ENCODE measurements around the gene RRP8. TPM values are rescaled to one million over a fixed set of nuclear protein-coding genes. Genes with fewer than 3 reads are reported as not detected.

Gene RRP8
- total RNA-seq, 1 experiment from 2014 or later: 17.8 TPM

DNA sequence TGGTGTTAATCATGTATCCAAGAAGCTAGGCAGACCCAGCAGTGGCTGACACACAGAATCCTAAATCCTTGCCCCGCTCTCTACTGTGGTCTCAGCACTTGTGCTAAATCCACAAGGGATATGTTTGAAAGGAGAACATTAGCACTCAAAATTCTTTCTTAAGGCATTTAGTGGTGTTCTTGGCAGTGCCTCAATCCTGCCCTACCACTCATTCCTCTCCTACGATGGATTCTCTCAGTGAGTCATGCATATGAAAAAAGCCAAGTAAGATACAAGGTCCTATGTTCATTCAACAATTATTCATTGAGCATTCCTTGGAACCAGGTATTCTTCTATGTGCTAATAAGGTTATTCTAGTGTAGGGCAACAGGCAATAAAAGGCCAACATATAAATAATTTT lies 31.2 kb downstream of the RRP8 start:
- no peak overlapping the region for H3K27ac ChIP-seq (ENCODE audit: low read depth, low read length)
- no peaks in the 10 kb centered on the region for H3K27me3 ChIP-seq (ENCODE audit: insufficient read depth, low read length)
- no peak overlapping the region for H3K9ac ChIP-seq (ENCODE audit: low read length)
- DNase-seq (ENCODE audit: low read depth, low spot score) (no peak), ATAC-seq (no peak)
- H4K20me1 ChIP-seq (ENCODE audit: insufficient read depth): no peaks in the 10 kb centered on the region
- intact Hi-C loops (cut with micrococcal nuclease): no loop called here
- no TSS peak for BruUV-seq (replicated peaks)
- no peak overlapping the region for H2AFZ ChIP-seq (ENCODE audit: low read depth, low read length, poor library complexity, severe bottlenecking)
- H3K4me1 ChIP-seq (ENCODE audit: control insufficient read depth in 1 of 2, insufficient read depth in 2 of 2, low read length in 2 of 2): no peaks in the 10 kb centered on the region
- ChIA-PET RAD21 (ENCODE audit: low non-redundant PET in 1 of 2, low total read pairs in 2 of 2, uncharacterized antibody in 2 of 2, unreplicated experiment in 2 of 2) (no interaction called here), CTCF (no interaction called here), POLR2A (no interaction called here)
- no peaks in the 10 kb centered on the region for H3K9me2 ChIP-seq (ENCODE audit: insufficient read depth)
- H3K4me2 ChIP-seq (ENCODE audit: low read length): no peak overlapping the region
- H3K79me2 ChIP-seq (ENCODE audit: insufficient read depth, low read length): no peaks in the 10 kb centered on the region
- H3K36me3 ChIP-seq (ENCODE audit: control insufficient read depth in 1 of 2, insufficient read depth in 2 of 2, low read length in 2 of 2): no peaks in the 10 kb centered on the region
- no peaks in the 10 kb centered on the region for H3K9me3 ChIP-seq (ENCODE audit: control insufficient read depth in 1 of 2, insufficient read depth in 1 of 2, low read depth in 1 of 2, low read length in 2 of 2)
- H3K4me3 ChIP-seq (replicated peaks in 1 of 2; ENCODE audit: low read depth in 1 of 2, low read length in 2 of 2): no peak overlapping the region
- TF ChIP-seq SP1 (IDR thresholded peaks at IDR 0.05; ENCODE audit: low read depth) (no peak), TCF7L2 (IDR thresholded peaks at IDR 0.05; ENCODE audit: borderline replicate concordance, extremely low read depth, insufficient read depth, insufficient read length) (no peak), ZNF274 (IDR thresholded peaks at IDR 0.05; ENCODE audit: low read depth, low read length) (no peak), REST (IDR thresholded peaks at IDR 0.05; ENCODE audit: low read depth) (no peak), MAX (IDR thresholded peaks at IDR 0.05) (no peak), CEBPB (IDR thresholded peaks at IDR 0.05; ENCODE audit: low read depth) (no peak), JUND (IDR thresholded peaks at IDR 0.05) (no peak), ELF1 (IDR thresholded peaks at IDR 0.05; ENCODE audit: borderline replicate concordance, low read depth) (no peak), EGR1 (IDR thresholded peaks at IDR 0.05; ENCODE audit: low read depth) (no peak), SIN3A (IDR thresholded peaks at IDR 0.05; ENCODE audit: low read depth) (no peak), ZBTB33 (IDR thresholded peaks at IDR 0.05; ENCODE audit: extremely low read depth, insufficient replicate concordance, low read length) (no peak), CBX3 (IDR thresholded peaks at IDR 0.05; ENCODE audit: low read depth) (no peak), YY1 (IDR thresholded peaks at IDR 0.05; ENCODE audit: extremely low read depth, insufficient replicate concordance, low read depth, low read length) (no peak), POLR2A (IDR thresholded peaks at IDR 0.05; ENCODE audit: borderline replicate concordance, extremely low read depth, insufficient read depth, insufficient read length) (no peak), CTCF (IDR thresholded peaks at IDR 0.05 in 2 of 3, conservative IDR thresholded peaks at IDR 0.05 in 1 of 3; ENCODE audit: borderline replicate concordance in 1 of 3, insufficient read depth in 1 of 3, low read depth in 2 of 3, low read length in 2 of 3) (no peak), SRF (IDR thresholded peaks at IDR 0.05; ENCODE audit: low read depth) (no peak)
- TF ChIP-seq, protein P1, sequence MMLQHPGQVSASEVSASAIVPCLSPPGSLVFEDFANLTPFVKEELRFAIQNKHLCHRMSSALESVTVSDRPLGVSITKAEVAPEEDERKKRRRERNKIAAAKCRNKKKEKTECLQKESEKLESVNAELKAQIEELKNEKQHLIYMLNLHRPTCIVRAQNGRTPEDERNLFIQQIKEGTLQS (IDR thresholded peaks at IDR 0.05): no peak

All from HCT116 (cell line).